Left lung (tissue), 10 donors: ENCODE data around the gene SESN3. TPM values are rescaled to one million over a fixed set of nuclear protein-coding genes. Genes with fewer than 3 reads are reported as not detected.

Experiments used
- ATAC-seq: fragments of 200-7000 bp; cut with Tn5 transposase; one replicate; pipeline ENCODE4 v1.9.1; 2020; ENCODE audit warnings: moderate library complexity
- DNase-seq, 4 donors: peaks; one replicate each; pipeline ENCODE4 v3.0.0-alpha.2; 2013 to 2020
- H3K27ac ChIP-seq, 2 donors: fragments of 200-600 bp; sonication (generic) in 1 of 2; one replicate each; pipeline versions ENCODE4 v1.5.0 to v1.8.0; 2020 to 2021
- H3K27me3 ChIP-seq, 2 donors: fragments of 200-600 bp; sonication (generic) in 1 of 2; one replicate each; pipeline versions ENCODE4 v1.5.0 to v1.8.0; 2020 to 2021
- H3K36me3 ChIP-seq, 2 donors: fragments of 200-600 bp; sonication (generic) in 1 of 2; one replicate each; pipeline versions ENCODE4 v1.5.0 to v1.8.0; 2020 to 2021
- H3K4me1 ChIP-seq, 2 donors: fragments of 200-600 bp; one replicate each; pipeline ENCODE4 v1.8.0; 2021
- H3K4me3 ChIP-seq, 2 donors: fragments of 200-600 bp; sonication (generic) in 1 of 2; one replicate each; pipeline versions ENCODE4 v1.5.0 to v1.8.0; 2020 to 2021; ENCODE audit warnings: mild to moderate bottlenecking in 1 of 2
- H3K9me3 ChIP-seq, 2 donors: fragments of 200-600 bp; sonication (generic) in 1 of 2; one replicate each; pipeline versions ENCODE4 v1.5.0 to v1.8.0; 2020 to 2021
- CTCF ChIP-seq, 2 donors: fragments of 200-600 bp; sonication (generic) in 1 of 2; IDR thresholded peaks; one replicate each; pipeline versions ENCODE4 v1.5.0 to v1.8.0; 2021; ENCODE audit warnings: antibody characterized with exemption in 2 of 2
- intact Hi-C, 2 donors: fragments of 100-400 bp; cut with DNase I; formaldehyde crosslinking; loops; one replicate each; pipeline versions ENCODE4 v1.11.2 to v1.14.2; 2022
- polyA plus RNA-seq, 6 donors: library from polyadenylated mRNA; unstranded; fragments of 120-200 nt; gene quantifications; one replicate each; pipeline ENCODE4 v1.2.1, GENCODE V29; 2013; ENCODE audit not compliant: insufficient read length in 6 of 6
- total RNA-seq, 2 donors: library from RNA; stranded (reverse); fragmentation: NEBNext Ultra II Directional; extraction: Animal tissue kit (Norgen Biotek cat#: 25700); gene quantifications; one replicate each; pipeline ENCODE4 v1.2.1, GENCODE V29; 2021
- donor health status: DM: no; HTN: yes; CAD: no.
- donor health status: DM: no; HTN: no; CAD: no.

SESN3 gene
- total and polyA plus RNA-seq, 8 donors = 45.0 to 87.8 (median 72.5) TPM

- DNase-seq = peak in 2 of 4 donors; percentile 45 to 58
- ATAC-seq = peak; percentile 64
- Histone ChIP-seq H3K27ac (peak overlapping the region in 1 of 2 donors; percentile 34), H3K4me1 (peaks cover 4 to 18% of the 10 kb centered on the region in 2 donors), H3K36me3 (no peaks in the 10 kb centered on the region), H3K9me3 (no peaks in the 10 kb centered on the region), H3K27me3 (no peaks in the 10 kb centered on the region), H3K4me3 (no peak overlapping the region)
- intact Hi-C loops = loop anchor here (5.0 to 10.0 kb wide), 2 partner anchors 548 to 550 kb away; no protein-coding TSS in a partner anchor
- TF ChIP-seq CTCF (IDR thresholded peaks at IDR 0.05) = no peak
These were observed 74.0 kb downstream of the SESN3 start for GRCh38 chr11:95156916-95157541.

GRCh38 chr11:95156133-95156721 is 74.8 kb downstream of the SESN3 start:
- intact Hi-C loops = loop anchor here (5.0 to 10.0 kb wide), 2 partner anchors 549 to 551 kb away; no protein-coding TSS in a partner anchor
- H3K9me3 ChIP-seq = no peaks in the 10 kb centered on the region
- ATAC-seq = no peak
- H3K36me3 ChIP-seq = no peaks in the 10 kb centered on the region
- H3K4me3 ChIP-seq = no peak overlapping the region
- DNase-seq = no peak
- no peak for TF ChIP-seq CTCF (IDR thresholded peaks at IDR 0.05)
- peak overlapping the region in 1 of 2 donors; percentile 34 for H3K27ac ChIP-seq
- H3K27me3 ChIP-seq = no peaks in the 10 kb centered on the region
- peaks cover 4 to 24% of the 10 kb centered on the region in 2 donors for H3K4me1 ChIP-seq

GRCh38 chr11:95155385-95155784 is 75.6 kb downstream of the SESN3 start:
- Histone ChIP-seq H3K27ac (no peak overlapping the region), H3K27me3 (no peaks in the 10 kb centered on the region), H3K4me3 (no peak overlapping the region), H3K36me3 (no peaks in the 10 kb centered on the region), H3K4me1 (peaks cover 4 to 24% of the 10 kb centered on the region in 2 donors), H3K9me3 (no peaks in the 10 kb centered on the region)
- ATAC-seq (no peak), DNase-seq (no peak)
- TF ChIP-seq CTCF (IDR thresholded peaks at IDR 0.05) = no peak
- intact Hi-C loops = loop anchor here (5.0 to 10.0 kb wide), 2 partner anchors 549 to 552 kb away; no protein-coding TSS in a partner anchor

GRCh38 chr11:95154514-95154913 is 76.5 kb downstream of the SESN3 start:
- H3K36me3 ChIP-seq = no peaks in the 10 kb centered on the region
- peak; percentile 30 to 34 for TF ChIP-seq CTCF (IDR thresholded peaks at IDR 0.05)
- intact Hi-C loops = loop anchor here (5.0 to 10.0 kb wide), 2 partner anchors 550 to 608 kb away; no protein-coding TSS in a partner anchor
- DNase-seq (no peak), ATAC-seq (no peak)
- no peak overlapping the region for H3K4me3 ChIP-seq
- H3K4me1 ChIP-seq = peaks cover 8 to 31% of the 10 kb centered on the region in 2 donors
- H3K27ac ChIP-seq = no peak overlapping the region
- H3K9me3 ChIP-seq = no peaks in the 10 kb centered on the region
- peaks cover 0 to 5% of the 10 kb centered on the region in 2 donors for H3K27me3 ChIP-seq

GRCh38 chr11:95153857-95154246 is 77.2 kb downstream of the SESN3 start:
- TF ChIP-seq CTCF (IDR thresholded peaks at IDR 0.05) = no peak
- peak overlapping the region in 1 of 2 donors; percentile 41 for H3K27ac ChIP-seq
- intact Hi-C loops = loop anchor here (5.0 to 10.0 kb wide), 2 partner anchors 551 to 608 kb away; no protein-coding TSS in a partner anchor
- peaks cover 0 to 5% of the 10 kb centered on the region in 2 donors for H3K27me3 ChIP-seq
- H3K36me3 ChIP-seq = no peaks in the 10 kb centered on the region
- DNase-seq = no peak
- ATAC-seq = no peak
- H3K4me3 ChIP-seq = no peak overlapping the region
- H3K9me3 ChIP-seq = no peaks in the 10 kb centered on the region
- H3K4me1 ChIP-seq = peaks cover 9 to 33% of the 10 kb centered on the region in 2 donors
